HEK293 (cell line): ENCODE measurements around the gene NLRC4.

Experiments used
- CTCF ChIP-seq: fragments of 450-650 bp; formaldehyde crosslinking; IDR thresholded peaks from 2 replicates; pipeline ENCODE4 v1.5.1; 2016; ENCODE audit warnings: missing biosample characterization, missing genetic modification characterization
- KLF17 ChIP-seq: fragments of 450-650 bp; formaldehyde crosslinking; IDR thresholded peaks from 2 replicates; pipeline ENCODE4 v1.5.1; 2016; ENCODE audit warnings: missing biosample characterization, missing genetic modification characterization
- PATZ1 ChIP-seq: fragments of 450-650 bp; formaldehyde crosslinking; IDR thresholded peaks from 2 replicates; pipeline ENCODE4 v1.5.1; 2016; ENCODE audit warnings: missing biosample characterization, missing genetic modification characterization
- SETDB1 ChIP-seq: IDR thresholded peaks from one replicate; pipeline ENCODE4 v1.6.1; 2017; ENCODE audit warnings: mild to moderate bottlenecking, low read length, moderate library complexity, mixed read lengths; ENCODE audit not compliant: insufficient read length
- TCF7L2 ChIP-seq: IDR thresholded peaks from 2 replicates; pipeline ENCODE4 v1.6.1; 2011; ENCODE audit warnings: low read depth, mild to moderate bottlenecking, inconsistent platforms, low read length, moderate library complexity, borderline replicate concordance
- ZBTB17 ChIP-seq: fragments of 450-650 bp; formaldehyde crosslinking; IDR thresholded peaks from 2 replicates; pipeline ENCODE4 v1.5.1; 2016; ENCODE audit warnings: missing biosample characterization, missing genetic modification characterization
- ZNF274 ChIP-seq, 2 experiments: fragments of 200-500 bp in 1 of 2; fragments of 450-650 bp in 1 of 2; sonication (Bioruptor generic) in 1 of 2; formaldehyde crosslinking in 1 of 2; IDR thresholded peaks; 2 replicates each; pipeline versions ENCODE4 v1.5.1 to v1.6.1; 2014 to 2016; ENCODE audit warnings: borderline replicate concordance in 1 of 2, inconsistent platforms in 1 of 2, low read length in 1 of 2, missing biosample characterization in 1 of 2, missing genetic modification characterization in 1 of 2
- ZNF398 ChIP-seq: fragments of 450-650 bp; formaldehyde crosslinking; IDR thresholded peaks from 2 replicates; pipeline ENCODE4 v1.5.1; 2017; ENCODE audit warnings: missing biosample characterization, missing genetic modification characterization
- ZNF416 ChIP-seq: fragments of 450-650 bp; formaldehyde crosslinking; IDR thresholded peaks from 2 replicates; pipeline ENCODE4 v1.5.1; 2016; ENCODE audit warnings: missing biosample characterization, missing genetic modification characterization
- ZNF423 ChIP-seq: fragments of 450-650 bp; formaldehyde crosslinking; IDR thresholded peaks from 2 replicates; pipeline ENCODE4 v1.5.1; 2016; ENCODE audit warnings: missing biosample characterization, missing genetic modification characterization

- TF ChIP-seq ZNF423 (tag by site-specific recombination): no peak
- no peak for TF ChIP-seq CTCF (tag by site-specific recombination)
- TF ChIP-seq ZNF274 (IDR thresholded peaks at IDR 0.05; ENCODE audit: low read length): no peak
- TF ChIP-seq ZNF274 (tag by site-specific recombination; IDR thresholded peaks at IDR 0.05; ENCODE audit: borderline replicate concordance): no peak
- no peak for TF ChIP-seq ZNF398 (tag by site-specific recombination)
- no peak for TF ChIP-seq SETDB1
- TF ChIP-seq KLF17 (tag by site-specific recombination): no peak
- no peak for TF ChIP-seq ZNF416
- no peak for TF ChIP-seq PATZ1 (tag by site-specific recombination)
- no peak for TF ChIP-seq ZBTB17 (tag by site-specific recombination)
- no peak for TF ChIP-seq TCF7L2
Observed at GRCh38 chr2:32246911-32247310, 17.8 kb downstream of the NLRC4 start.
